Activated CD8-positive, alpha-beta T cell treated with anti-CD3 and anti-CD28 coated beads for 36 hours (primary cell): ENCODE data around the gene CD8B. TPM values are rescaled to one million over a fixed set of nuclear protein-coding genes. Genes with fewer than 3 reads are reported as not detected.
A peak's percentile ranks its signal among the peaks of the same experiment; 100 is the strongest.

ENCODE experiments used
- ATAC-seq: fragments of 200-7000 bp; cut with Tn5 transposase; one replicate; pipeline ENCODE4 v1.10.0; 2021; ENCODE audit warnings: mild to moderate bottlenecking, moderate library complexity
- CTCF ChIA-PET: fragments of 350-600 bp; sonication (Branson Sonifier 250); formaldehyde crosslinking; loops from one replicate; lab custom pipeline; 2021; ENCODE audit warnings: antibody characterized with exemption; lab: Charles Lee
- POLR2A ChIA-PET: fragments of 350-600 bp; sonication (Branson Sonifier 250); formaldehyde crosslinking; loops from one replicate; lab custom pipeline; 2021; ENCODE audit warnings: antibody characterized with exemption; lab: Charles Lee
- DNase-seq: peaks from one replicate; pipeline ENCODE4 v3.0.0-alpha.2; 2020
- H3K27ac Mint-ChIP-seq: one replicate; pipeline ENCODE4 v1.8.0; 2021; ENCODE audit warnings: mild to moderate bottlenecking, mixed read lengths
- H3K27me3 Mint-ChIP-seq: one replicate; pipeline ENCODE4 v1.8.0; 2021; ENCODE audit warnings: mixed read lengths
- H3K36me3 Mint-ChIP-seq: one replicate; pipeline ENCODE4 v1.8.0; 2021; ENCODE audit warnings: low read depth, mixed read lengths
- H3K4me1 Mint-ChIP-seq: one replicate; pipeline ENCODE4 v1.8.0; 2021; ENCODE audit warnings: low read depth, mixed read lengths
- H3K4me3 Mint-ChIP-seq: one replicate; pipeline ENCODE4 v1.8.0; 2021; ENCODE audit warnings: mild to moderate bottlenecking, moderate library complexity, mixed read lengths
- H3K9me3 Mint-ChIP-seq: one replicate; pipeline ENCODE4 v1.8.0; 2021; ENCODE audit warnings: mixed read lengths
- intact Hi-C: fragments of 100-400 bp; cut with micrococcal nuclease; formaldehyde crosslinking; loops from one replicate; pipeline ENCODE4 v1.10.0; 2022
- total RNA-seq, 2 experiments: library from RNA; stranded (reverse); gene quantifications; one replicate each; pipeline ENCODE4 v1.2.3, GENCODE V29; 2021
- TF ChIP-seq, protein P1 (sequence below): fragments of 200-600 bp; IDR thresholded peaks from one replicate; pipeline ENCODE4 v1.8.0; 2022; ENCODE audit warnings: antibody characterized with exemption, mild to moderate bottlenecking

The CD8B gene
- total RNA-seq, 2 experiments from 2014 or later, result 319 to 321 TPM

DNA sequence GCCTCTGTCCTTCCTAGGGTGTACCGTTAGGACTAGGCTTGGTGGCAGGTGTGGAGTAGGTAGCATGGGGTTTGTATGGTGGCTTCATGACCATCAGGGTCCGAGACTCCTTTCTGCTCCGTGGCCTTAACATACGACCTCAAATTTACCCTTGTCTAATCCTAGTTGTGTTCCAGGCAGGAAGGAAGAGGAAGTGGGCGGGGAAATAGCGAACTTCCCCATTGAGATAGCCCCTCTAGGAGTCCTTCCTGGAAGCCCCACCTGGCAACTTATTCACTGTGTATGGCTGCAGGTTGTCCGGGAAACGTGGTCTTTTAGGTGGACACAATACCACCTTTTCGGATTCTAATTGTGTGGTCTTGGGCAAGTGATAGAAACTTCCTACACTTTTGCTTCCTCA, 80.3 kb downstream of the CD8B start:
- ChIA-PET CTCF (interaction anchor here (1.2 to 8.8 kb wide), 3 partner anchors 14 to 29 kb away, joined by 3 to 123 read pairs (median 7); no protein-coding TSS in a partner anchor), POLR2A (interaction anchor here (0.9 to 2.1 kb wide), 6 partner anchors 9 to 28 kb away, joined by 3 to 9 read pairs (median 6); partner anchors contain the start of gene CD8A)
- H3K9me3 Mint-ChIP-seq, result no peaks in the 10 kb centered on the region
- H3K36me3 Mint-ChIP-seq, result peaks cover 30% of the 10 kb centered on the region
- intact Hi-C loops, result no loop called here
- TF ChIP-seq, protein P1, sequence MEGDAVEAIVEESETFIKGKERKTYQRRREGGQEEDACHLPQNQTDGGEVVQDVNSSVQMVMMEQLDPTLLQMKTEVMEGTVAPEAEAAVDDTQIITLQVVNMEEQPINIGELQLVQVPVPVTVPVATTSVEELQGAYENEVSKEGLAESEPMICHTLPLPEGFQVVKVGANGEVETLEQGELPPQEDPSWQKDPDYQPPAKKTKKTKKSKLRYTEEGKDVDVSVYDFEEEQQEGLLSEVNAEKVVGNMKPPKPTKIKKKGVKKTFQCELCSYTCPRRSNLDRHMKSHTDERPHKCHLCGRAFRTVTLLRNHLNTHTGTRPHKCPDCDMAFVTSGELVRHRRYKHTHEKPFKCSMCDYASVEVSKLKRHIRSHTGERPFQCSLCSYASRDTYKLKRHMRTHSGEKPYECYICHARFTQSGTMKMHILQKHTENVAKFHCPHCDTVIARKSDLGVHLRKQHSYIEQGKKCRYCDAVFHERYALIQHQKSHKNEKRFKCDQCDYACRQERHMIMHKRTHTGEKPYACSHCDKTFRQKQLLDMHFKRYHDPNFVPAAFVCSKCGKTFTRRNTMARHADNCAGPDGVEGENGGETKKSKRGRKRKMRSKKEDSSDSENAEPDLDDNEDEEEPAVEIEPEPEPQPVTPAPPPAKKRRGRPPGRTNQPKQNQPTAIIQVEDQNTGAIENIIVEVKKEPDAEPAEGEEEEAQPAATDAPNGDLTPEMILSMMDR, result no peak
- DNase-seq (no peak), ATAC-seq (no peak)
- no peak overlapping the region for H3K4me3 Mint-ChIP-seq
- peaks cover 54% of the 10 kb centered on the region for H3K4me1 Mint-ChIP-seq
- no peaks in the 10 kb centered on the region for H3K27me3 Mint-ChIP-seq
- peak overlapping the region; percentile 40 for H3K27ac Mint-ChIP-seq

DNA sequence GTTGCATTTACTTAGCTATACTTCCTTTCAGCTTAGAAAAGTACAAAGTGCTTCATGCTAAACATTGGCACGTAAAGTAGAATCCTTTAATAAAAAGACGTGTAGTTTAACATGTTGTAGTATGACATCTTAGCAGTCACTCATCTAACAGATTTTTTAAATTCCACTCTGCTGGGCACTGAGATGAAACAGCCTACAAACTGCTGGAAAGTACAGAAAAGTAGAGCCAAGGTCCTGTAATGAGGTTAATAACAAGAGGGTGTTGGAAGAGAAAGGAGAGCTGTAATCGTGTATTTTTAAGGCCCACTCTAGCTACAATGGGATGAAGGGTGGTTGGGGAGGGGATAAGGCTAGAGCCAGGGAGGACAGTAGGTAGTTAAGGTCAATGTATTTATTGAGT, 81.7 kb downstream of the CD8B start:
- intact Hi-C loops, result no loop called here
- H3K4me1 Mint-ChIP-seq, result peaks cover 45% of the 10 kb centered on the region

DNA sequence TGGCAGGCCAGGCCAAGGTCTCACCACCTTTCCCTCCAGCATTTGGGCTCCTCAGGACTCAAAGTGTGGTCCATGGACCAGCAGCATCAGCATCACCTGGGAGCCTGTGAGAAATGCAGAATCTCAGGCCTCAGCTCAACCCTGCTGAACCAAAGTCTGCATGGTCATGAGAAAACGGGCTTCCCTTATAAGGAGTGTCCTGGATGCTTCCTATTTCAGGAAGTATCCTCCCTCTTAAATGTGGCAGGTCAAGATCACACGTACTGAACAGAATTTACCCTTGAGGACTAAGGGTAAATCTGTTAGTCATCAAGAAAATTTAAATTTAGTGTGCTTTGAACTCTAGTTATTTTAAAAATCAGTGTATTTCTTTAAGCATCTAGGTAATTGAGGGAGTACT, 82.7 kb downstream of the CD8B start:
- Mint-ChIP-seq H3K27ac (no peak overlapping the region), H3K27me3 (no peaks in the 10 kb centered on the region), H3K36me3 (peaks cover 19% of the 10 kb centered on the region), H3K4me3 (no peak overlapping the region), H3K4me1 (peaks cover 42% of the 10 kb centered on the region), H3K9me3 (no peaks in the 10 kb centered on the region)
- no peak for ATAC-seq
- CTCF ChIA-PET, result interaction anchor here (1.6 to 8.8 kb wide), 2 partner anchors 11 to 26 kb away, joined by 4 to 123 read pairs; no protein-coding TSS in a partner anchor
- intact Hi-C loops, result no loop called here
- no peak for DNase-seq
- TF ChIP-seq, protein P1, result no peak
- POLR2A ChIA-PET, result interaction anchor here (0.8 to 1.6 kb wide), 2 partner anchors 8 to 14 kb away, joined by 3 read pairs; no protein-coding TSS in a partner anchor

More for the DNA sequence above, 81.7 kb downstream of the CD8B start:
- ChIA-PET CTCF (interaction anchor here (0.6 to 8.8 kb wide), 4 partner anchors 12 to 39 kb away, joined by 3 to 123 read pairs (median 6); no protein-coding TSS in a partner anchor), POLR2A (interaction anchor here (0.9 to 1.2 kb wide), 3 partner anchors 8 to 12 kb away, joined by 3 to 6 read pairs (median 4); partner anchors contain the start of gene CD8A)
- Mint-ChIP-seq H3K27me3 (no peaks in the 10 kb centered on the region), H3K9me3 (no peaks in the 10 kb centered on the region), H3K27ac (no peak overlapping the region), H3K36me3 (peaks cover 20% of the 10 kb centered on the region), H3K4me3 (no peak overlapping the region)
- DNase-seq (no peak), ATAC-seq (no peak)
- TF ChIP-seq, protein P1, result no peak

DNA sequence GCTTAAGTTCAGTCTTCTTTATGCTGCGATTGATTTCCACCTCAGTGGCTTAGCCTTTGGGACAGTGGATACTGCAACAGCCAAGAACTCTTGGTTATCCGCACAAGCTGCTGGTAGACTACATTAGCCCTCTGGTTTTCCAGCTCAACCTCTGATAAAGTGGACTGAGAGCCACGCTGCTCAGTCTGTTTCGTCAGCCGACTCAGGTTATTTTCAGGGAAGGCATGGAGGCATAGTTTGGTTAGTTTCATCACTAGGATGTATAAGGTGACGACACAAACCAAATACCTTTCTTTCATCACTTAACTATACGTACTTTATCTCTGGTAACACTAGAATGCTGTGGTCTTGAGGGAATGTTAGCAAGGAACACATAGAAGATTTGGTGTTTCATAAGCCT, 85.2 kb downstream of the CD8B start:
- no peaks in the 10 kb centered on the region for H3K27me3 Mint-ChIP-seq
- no peak overlapping the region for H3K27ac Mint-ChIP-seq
- H3K4me1 Mint-ChIP-seq, result peaks cover 25% of the 10 kb centered on the region
- TF ChIP-seq, protein P1, result no peak
- no peak for ATAC-seq
- CTCF ChIA-PET, result interaction anchor here (1.4 to 4.8 kb wide), 3 partner anchors 8 to 13 kb away, joined by 3 to 25 read pairs (median 6); no protein-coding TSS in a partner anchor
- no peak overlapping the region for H3K4me3 Mint-ChIP-seq
- intact Hi-C loops, result no loop called here
- POLR2A ChIA-PET, result interaction anchor here (1.4 kb wide), 1 partner anchor 31 kb away, joined by 3 read pairs; no protein-coding TSS in a partner anchor
- peaks cover 25% of the 10 kb centered on the region for H3K36me3 Mint-ChIP-seq
- no peaks in the 10 kb centered on the region for H3K9me3 Mint-ChIP-seq
- DNase-seq, result no peak

DNA sequence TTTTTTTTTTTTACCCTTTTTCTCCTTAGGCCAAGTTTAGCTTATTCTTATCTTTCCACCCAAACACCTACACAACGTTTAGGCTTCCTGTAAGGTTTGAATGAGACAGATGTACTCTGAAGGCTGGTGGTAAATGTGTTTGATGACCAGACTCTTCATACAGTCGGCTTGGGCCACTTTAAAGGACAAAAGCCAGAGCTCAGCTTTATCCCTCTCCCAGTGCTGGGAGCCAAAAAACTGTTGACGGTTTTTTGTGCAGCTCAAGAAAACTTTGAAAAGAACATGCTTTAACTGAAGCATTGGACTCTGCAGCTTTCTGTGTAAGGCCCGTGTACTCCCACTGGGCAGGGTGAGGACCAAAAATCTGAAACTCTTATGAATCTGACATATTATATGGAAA, 86.3 kb downstream of the CD8B start:
- Mint-ChIP-seq H3K9me3 (no peaks in the 10 kb centered on the region), H3K4me3 (no peak overlapping the region), H3K36me3 (peaks cover 37% of the 10 kb centered on the region), H3K27ac (no peak overlapping the region), H3K4me1 (peaks cover 27% of the 10 kb centered on the region), H3K27me3 (no peaks in the 10 kb centered on the region)
- ChIA-PET POLR2A (interaction anchor here (1.2 to 1.4 kb wide), 2 partner anchors 8 to 32 kb away, joined by 3 to 4 read pairs; no protein-coding TSS in a partner anchor), CTCF (interaction anchor here (1.2 to 4.8 kb wide), 3 partner anchors 9 to 14 kb away, joined by 3 to 25 read pairs (median 6); no protein-coding TSS in a partner anchor)
- no peak for ATAC-seq
- DNase-seq, result no peak
- TF ChIP-seq, protein P1, result no peak
- intact Hi-C loops, result no loop called here
